Measurements from ENCODE around the gene LSS. TPM values are rescaled to one million over a fixed set of nuclear protein-coding genes. Genes with fewer than 3 reads are reported as not detected.

The LSS gene
- total and polyA plus RNA-seq, 2 donors (not counting 3 experiments of a cell fraction or from before 2014, with no cell fraction given), result 120 to 141 TPM

GRCh38 chr21:46211376-46211775, 17.2 kb downstream of the LSS start:
- FAIRE-seq (no peak), DNase-seq (ENCODE audit: low read depth, low spot score) (no peak)
- Histone ChIP-seq H3K9me1 (replicated peaks; ENCODE audit: control insufficient read depth, extremely low read depth, insufficient read depth, low read length) (no peaks in the 10 kb centered on the region), H3K79me2 (ENCODE audit: control insufficient read depth, insufficient read depth, low read length) (no peaks in the 10 kb centered on the region), H3K27ac (ENCODE audit: insufficient read depth, low read depth, low read length) (no peak overlapping the region), H3K36me3 (ENCODE audit: control insufficient read depth in 2 of 2, extremely low read depth in 1 of 2, insufficient read depth in 2 of 2, low read length in 2 of 2) (peaks cover 18 to 42% of the 10 kb centered on the region in 2 experiments), H3K4me1 (ENCODE audit: control insufficient read depth, extremely low read depth, insufficient read depth, low read length) (no peaks in the 10 kb centered on the region), H3K4me2 (ENCODE audit: insufficient read depth, low read length) (no peak overlapping the region), H4K20me1 (replicated peaks; ENCODE audit: control insufficient read depth, extremely low read depth, insufficient read depth, low read length) (no peaks in the 10 kb centered on the region), H3K9ac (replicated peaks; ENCODE audit: extremely low read depth, insufficient read depth, low read length) (no peak overlapping the region), H3K9me3 (replicated peaks; ENCODE audit: control insufficient read depth, insufficient read depth, low read length) (no peaks in the 10 kb centered on the region), H3K4me3 (replicated peaks in 1 of 3; ENCODE audit: insufficient read depth in 1 of 3, low read depth in 1 of 3, low read length in 3 of 3) (no peak overlapping the region), H2AFZ (ENCODE audit: low read depth, low read length) (no peak overlapping the region), H3K27me3 (ENCODE audit: control insufficient read depth in 2 of 2, insufficient read depth in 2 of 2, low read length in 2 of 2) (no peaks in the 10 kb centered on the region)
- POLR2A ChIA-PET, result interaction anchor here (0.6 kb wide), 1 partner anchor 13 kb away, joined by 10 read pairs; no protein-coding TSS in a partner anchor
- TF ChIP-seq GATA2 (IDR thresholded peaks at IDR 0.05; ENCODE audit: insufficient read depth, insufficient read length, low read depth, low read length), result no peak
- TF ChIP-seq JUN (IDR thresholded peaks at IDR 0.05; ENCODE audit: borderline replicate concordance, insufficient read depth, insufficient read length, low read depth), result no peak
- no peak for TF ChIP-seq CTCF (IDR thresholded peaks at IDR 0.05; ENCODE audit: extremely low read depth in 1 of 2, insufficient read depth in 1 of 2, low read depth in 1 of 2, low read length in 2 of 2)
- no peak for TF ChIP-seq EZH2 (IDR thresholded peaks at IDR 0.05; ENCODE audit: borderline replicate concordance, low read depth, low read length, severe bottlenecking)
- no peak for TF ChIP-seq FOS (IDR thresholded peaks at IDR 0.05; ENCODE audit: borderline replicate concordance, insufficient read depth, low read length)
- no peak for TF ChIP-seq MAX (IDR thresholded peaks at IDR 0.05; ENCODE audit: insufficient read depth, insufficient read length)
- TF ChIP-seq POLR2A (IDR thresholded peaks at IDR 0.05; ENCODE audit: low read depth, low read length), result no peak
- dilution Hi-C loops (cut with MboI; ENCODE audit: extremely low pct_ligation_motif_present, low sequenced_read_pairs), result no loop called here
- CTCF ChIA-PET, result interaction anchor here (1.7 to 1.9 kb wide), 2 partner anchors 13 to 68 kb away, joined by 6 to 9 read pairs; no protein-coding TSS in a partner anchor
- intact Hi-C loops (cut with micrococcal nuclease), result no loop called here
- BruUV-seq (replicated peaks), result no TSS peak

All from endothelial cell of umbilical vein (primary cell).